Measurements from ENCODE around the gene PLXNA1.

GRCh38 chr3:126939338-126939718, 43.6 kb upstream of the PLXNA1 start:
- TF ChIP-seq CTCF (IDR thresholded peaks at IDR 0.05; ENCODE audit: low read depth, low read length) (no peak), POLR2A (IDR thresholded peaks at IDR 0.05; ENCODE audit: extremely low read depth, insufficient read length) (no peak)
